ENCODE data around the gene EFTUD2. TPM values are rescaled to one million over a fixed set of nuclear protein-coding genes. Genes with fewer than 3 reads are reported as not detected.

Gene EFTUD2
- total RNA-seq, 1 donor from 2014 or later, result 102 TPM

- peaks cover 3% of the 10 kb centered on the region for H3K27me3 Mint-ChIP-seq (ENCODE audit: unreplicated experiment)
- peaks cover 3% of the 10 kb centered on the region for H3K9me3 Mint-ChIP-seq (ENCODE audit: unreplicated experiment)
- no peak overlapping the region for H3K4me3 Mint-ChIP-seq (ENCODE audit: unreplicated experiment)
- TF ChIP-seq, protein P1, sequence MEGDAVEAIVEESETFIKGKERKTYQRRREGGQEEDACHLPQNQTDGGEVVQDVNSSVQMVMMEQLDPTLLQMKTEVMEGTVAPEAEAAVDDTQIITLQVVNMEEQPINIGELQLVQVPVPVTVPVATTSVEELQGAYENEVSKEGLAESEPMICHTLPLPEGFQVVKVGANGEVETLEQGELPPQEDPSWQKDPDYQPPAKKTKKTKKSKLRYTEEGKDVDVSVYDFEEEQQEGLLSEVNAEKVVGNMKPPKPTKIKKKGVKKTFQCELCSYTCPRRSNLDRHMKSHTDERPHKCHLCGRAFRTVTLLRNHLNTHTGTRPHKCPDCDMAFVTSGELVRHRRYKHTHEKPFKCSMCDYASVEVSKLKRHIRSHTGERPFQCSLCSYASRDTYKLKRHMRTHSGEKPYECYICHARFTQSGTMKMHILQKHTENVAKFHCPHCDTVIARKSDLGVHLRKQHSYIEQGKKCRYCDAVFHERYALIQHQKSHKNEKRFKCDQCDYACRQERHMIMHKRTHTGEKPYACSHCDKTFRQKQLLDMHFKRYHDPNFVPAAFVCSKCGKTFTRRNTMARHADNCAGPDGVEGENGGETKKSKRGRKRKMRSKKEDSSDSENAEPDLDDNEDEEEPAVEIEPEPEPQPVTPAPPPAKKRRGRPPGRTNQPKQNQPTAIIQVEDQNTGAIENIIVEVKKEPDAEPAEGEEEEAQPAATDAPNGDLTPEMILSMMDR (IDR thresholded peaks at IDR 0.05; ENCODE audit: partially characterized antibody, unreplicated experiment), result no peak
- peaks cover 5% of the 10 kb centered on the region for H3K4me1 Mint-ChIP-seq (ENCODE audit: low read depth, unreplicated experiment)
- H3K27ac Mint-ChIP-seq (ENCODE audit: unreplicated experiment), result no peak overlapping the region
- no peak for DNase-seq
- no peaks in the 10 kb centered on the region for H3K36me3 Mint-ChIP-seq (ENCODE audit: unreplicated experiment)
These were observed 18.2 kb upstream of the EFTUD2 start for GRCh38 chr17:44917456-44917855.

DNA sequence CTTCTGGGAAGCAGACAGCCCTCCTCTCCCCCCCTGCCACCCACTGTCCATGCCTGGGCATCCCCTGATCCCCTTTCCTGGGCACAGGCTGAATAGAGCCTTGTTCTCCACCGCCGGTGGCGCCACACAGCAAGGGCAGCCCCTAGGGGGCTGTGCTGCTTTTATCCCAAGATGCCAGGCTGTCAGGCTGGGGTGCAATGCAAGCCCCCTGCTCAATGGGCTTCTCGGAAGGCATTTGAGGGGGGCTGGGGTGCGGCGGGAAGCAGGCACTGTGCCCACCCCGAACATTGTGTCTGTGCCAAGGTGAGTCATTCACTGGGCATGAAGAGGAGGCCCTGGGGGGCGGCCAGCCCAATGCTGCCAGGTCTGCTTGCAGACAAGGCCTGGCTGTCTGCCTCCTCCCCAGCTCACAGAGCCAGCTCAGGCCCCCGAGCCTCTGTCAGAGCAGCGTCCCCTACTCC, 17.6 kb upstream of the EFTUD2 start:
- no peak for DNase-seq
- TF ChIP-seq, protein P1 (IDR thresholded peaks at IDR 0.05; ENCODE audit: partially characterized antibody, unreplicated experiment), result no peak
- Mint-ChIP-seq H3K27ac (ENCODE audit: unreplicated experiment) (no peak overlapping the region), H3K27me3 (ENCODE audit: unreplicated experiment) (peaks cover 4% of the 10 kb centered on the region), H3K4me1 (ENCODE audit: low read depth, unreplicated experiment) (peaks cover 5% of the 10 kb centered on the region), H3K9me3 (ENCODE audit: unreplicated experiment) (peaks cover 3% of the 10 kb centered on the region), H3K36me3 (ENCODE audit: unreplicated experiment) (no peaks in the 10 kb centered on the region), H3K4me3 (ENCODE audit: unreplicated experiment) (no peak overlapping the region)

GRCh38 chr17:44915862-44916780, 16.9 kb upstream of the EFTUD2 start:
- H3K27ac Mint-ChIP-seq (ENCODE audit: unreplicated experiment), result no peak overlapping the region
- peaks cover 3% of the 10 kb centered on the region for H3K9me3 Mint-ChIP-seq (ENCODE audit: unreplicated experiment)
- DNase-seq, result no peak
- no peaks in the 10 kb centered on the region for H3K36me3 Mint-ChIP-seq (ENCODE audit: unreplicated experiment)
- peaks cover 5% of the 10 kb centered on the region for H3K4me1 Mint-ChIP-seq (ENCODE audit: low read depth, unreplicated experiment)
- H3K27me3 Mint-ChIP-seq (ENCODE audit: unreplicated experiment), result peaks cover 6% of the 10 kb centered on the region
- TF ChIP-seq, protein P1 (IDR thresholded peaks at IDR 0.05; ENCODE audit: partially characterized antibody, unreplicated experiment), result no peak
- H3K4me3 Mint-ChIP-seq (ENCODE audit: unreplicated experiment), result no peak overlapping the region

DNA sequence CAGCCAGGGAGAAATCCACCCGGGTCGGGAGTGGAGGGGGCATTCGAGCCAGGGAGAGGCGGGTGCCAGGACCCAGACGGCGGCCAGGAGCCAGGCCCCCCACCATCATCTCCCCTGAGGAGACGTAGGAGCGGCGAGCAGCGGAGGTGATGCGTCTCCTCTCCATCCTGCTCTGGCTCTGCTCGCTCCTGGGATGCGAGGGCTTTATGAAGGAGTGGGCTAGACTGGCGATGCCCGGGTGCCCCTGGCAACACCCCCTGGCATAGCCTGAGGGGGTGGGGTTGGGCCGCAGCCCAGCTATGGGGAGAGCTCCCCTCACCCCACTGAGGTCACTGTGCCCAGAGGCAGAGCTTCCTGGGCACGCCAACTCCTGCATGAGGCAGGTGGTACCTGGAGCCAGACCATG, 16.1 kb upstream of the EFTUD2 start, which contains the start of gene GFAP:
TSS of gene GFAP (minus strand) at position 180 of the 406 bp plus-strand sequence. CDS start at position 166, 14 bp downstream.
- peaks cover 3% of the 10 kb centered on the region for H3K9me3 Mint-ChIP-seq (ENCODE audit: unreplicated experiment)

More for the DNA sequence above, 16.1 kb upstream of the EFTUD2 start, which contains the start of gene GFAP:
- H3K27ac Mint-ChIP-seq (ENCODE audit: unreplicated experiment), result no peak within 1 kb of the TSS
- peaks cover 6% of the 10 kb centered on the region for H3K4me1 Mint-ChIP-seq (ENCODE audit: low read depth, unreplicated experiment)
- TF ChIP-seq, protein P1 (IDR thresholded peaks at IDR 0.05; ENCODE audit: partially characterized antibody, unreplicated experiment), result no peak
- peaks cover 10% of the 10 kb centered on the region for H3K27me3 Mint-ChIP-seq (ENCODE audit: unreplicated experiment)
- no peak for DNase-seq
- no peak within 1 kb of the TSS for H3K4me3 Mint-ChIP-seq (ENCODE audit: unreplicated experiment)
- H3K36me3 Mint-ChIP-seq (ENCODE audit: unreplicated experiment), result no peaks in the 10 kb centered on the region
